Osteocyte (in vitro differentiated cells): Measurements from ENCODE around the gene TGFB1I1. TPM values are rescaled to one million over a fixed set of nuclear protein-coding genes. Genes with fewer than 3 reads are reported as not detected.

Source experiments
- DNase-seq: peaks from one replicate; pipeline ENCODE4 v3.0.0; 2021; ENCODE audit warnings: mixed read lengths; ENCODE audit not compliant: unreplicated experiment; ENCODE audit errors: extremely low spot score
- H3K27ac Mint-ChIP-seq: one replicate; pipeline ENCODE4 v1.8.0; 2021; ENCODE audit warnings: mild to moderate bottlenecking, mixed read lengths; ENCODE audit not compliant: unreplicated experiment
- H3K27me3 Mint-ChIP-seq: one replicate; pipeline ENCODE4 v1.8.0; 2021; ENCODE audit warnings: mixed read lengths; ENCODE audit not compliant: unreplicated experiment
- H3K36me3 Mint-ChIP-seq: one replicate; pipeline ENCODE4 v1.8.0; 2021; ENCODE audit warnings: mixed read lengths; ENCODE audit not compliant: unreplicated experiment
- H3K4me1 Mint-ChIP-seq: one replicate; pipeline ENCODE4 v1.8.0; 2021; ENCODE audit warnings: mixed read lengths; ENCODE audit not compliant: unreplicated experiment
- H3K4me3 Mint-ChIP-seq: one replicate; pipeline ENCODE4 v1.8.0; 2021; ENCODE audit warnings: mild to moderate bottlenecking, moderate library complexity, mixed read lengths; ENCODE audit not compliant: unreplicated experiment
- H3K9me3 Mint-ChIP-seq: one replicate; pipeline ENCODE4 v1.8.0; 2021; ENCODE audit warnings: mixed read lengths; ENCODE audit not compliant: unreplicated experiment
- total RNA-seq: library from RNA; stranded (reverse); gene quantifications from 2 replicates; pipeline ENCODE4 v1.2.1, GENCODE V29; 2021
- TF ChIP-seq, protein P1 (sequence below): fragments of 200-600 bp; sonication (generic); IDR thresholded peaks from 2 replicates; pipeline ENCODE4 v1.5.0; 2021; ENCODE audit warnings: antibody characterized with exemption, mild to moderate bottlenecking, moderate library complexity

Gene TGFB1I1
- total RNA-seq, 1 donor from 2014 or later: 120 TPM

DNA sequence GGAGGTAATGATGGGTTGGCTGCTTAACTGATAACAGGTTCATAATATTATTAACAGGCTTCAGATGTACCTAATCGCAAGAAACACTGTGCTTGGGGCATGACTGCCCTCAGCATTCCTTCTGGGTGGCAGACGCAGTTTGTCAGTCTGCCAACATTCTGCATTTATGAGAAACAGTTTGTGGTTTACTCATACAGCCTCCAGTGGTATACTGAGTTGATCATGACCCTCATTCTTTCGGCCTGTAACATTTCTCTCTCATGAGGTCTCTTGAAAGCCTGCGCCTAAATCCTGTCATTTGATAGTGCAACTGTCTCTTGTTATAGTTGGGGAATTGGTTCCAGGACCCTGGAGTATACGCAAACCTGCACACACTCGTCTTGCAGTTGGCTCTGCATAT, 41.2 kb downstream of the TGFB1I1 start:
- DNase-seq: no peak

DNA sequence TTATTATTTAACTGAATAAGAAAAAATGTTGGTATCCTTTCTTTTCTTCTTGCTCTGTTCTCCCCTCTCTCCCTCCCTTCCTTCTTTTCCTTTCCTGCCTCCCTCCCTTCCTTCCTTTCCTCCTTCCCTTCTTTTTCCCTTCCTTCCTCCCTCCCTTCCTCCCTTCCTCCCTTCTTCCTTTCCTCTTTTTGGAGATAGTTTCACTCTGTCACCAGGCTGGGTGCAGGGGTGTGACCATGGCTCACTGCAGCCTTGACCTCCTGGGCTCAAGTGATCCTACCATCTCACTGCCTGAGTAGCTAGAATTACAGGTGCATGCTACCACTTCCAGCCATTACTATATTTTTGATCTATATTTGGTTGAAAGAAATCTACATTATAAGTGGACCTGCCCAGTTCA, 41.9 kb downstream of the TGFB1I1 start:
- Mint-ChIP-seq H3K27ac (no peak overlapping the region), H3K4me1 (peaks cover 5% of the 10 kb centered on the region), H3K4me3 (no peak overlapping the region), H3K9me3 (peaks cover 4% of the 10 kb centered on the region), H3K36me3 (no peaks in the 10 kb centered on the region), H3K27me3 (peaks cover 14% of the 10 kb centered on the region)
- DNase-seq: no peak
- TF ChIP-seq, protein P1, sequence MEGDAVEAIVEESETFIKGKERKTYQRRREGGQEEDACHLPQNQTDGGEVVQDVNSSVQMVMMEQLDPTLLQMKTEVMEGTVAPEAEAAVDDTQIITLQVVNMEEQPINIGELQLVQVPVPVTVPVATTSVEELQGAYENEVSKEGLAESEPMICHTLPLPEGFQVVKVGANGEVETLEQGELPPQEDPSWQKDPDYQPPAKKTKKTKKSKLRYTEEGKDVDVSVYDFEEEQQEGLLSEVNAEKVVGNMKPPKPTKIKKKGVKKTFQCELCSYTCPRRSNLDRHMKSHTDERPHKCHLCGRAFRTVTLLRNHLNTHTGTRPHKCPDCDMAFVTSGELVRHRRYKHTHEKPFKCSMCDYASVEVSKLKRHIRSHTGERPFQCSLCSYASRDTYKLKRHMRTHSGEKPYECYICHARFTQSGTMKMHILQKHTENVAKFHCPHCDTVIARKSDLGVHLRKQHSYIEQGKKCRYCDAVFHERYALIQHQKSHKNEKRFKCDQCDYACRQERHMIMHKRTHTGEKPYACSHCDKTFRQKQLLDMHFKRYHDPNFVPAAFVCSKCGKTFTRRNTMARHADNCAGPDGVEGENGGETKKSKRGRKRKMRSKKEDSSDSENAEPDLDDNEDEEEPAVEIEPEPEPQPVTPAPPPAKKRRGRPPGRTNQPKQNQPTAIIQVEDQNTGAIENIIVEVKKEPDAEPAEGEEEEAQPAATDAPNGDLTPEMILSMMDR: no peak

More for the DNA sequence above, 41.2 kb downstream of the TGFB1I1 start:
- Mint-ChIP-seq H3K27me3 (peaks cover 14% of the 10 kb centered on the region), H3K27ac (no peak overlapping the region), H3K4me3 (no peak overlapping the region), H3K4me1 (peaks cover 11% of the 10 kb centered on the region), H3K36me3 (no peaks in the 10 kb centered on the region), H3K9me3 (peaks cover 4% of the 10 kb centered on the region)
- TF ChIP-seq, protein P1: no peak

DNA sequence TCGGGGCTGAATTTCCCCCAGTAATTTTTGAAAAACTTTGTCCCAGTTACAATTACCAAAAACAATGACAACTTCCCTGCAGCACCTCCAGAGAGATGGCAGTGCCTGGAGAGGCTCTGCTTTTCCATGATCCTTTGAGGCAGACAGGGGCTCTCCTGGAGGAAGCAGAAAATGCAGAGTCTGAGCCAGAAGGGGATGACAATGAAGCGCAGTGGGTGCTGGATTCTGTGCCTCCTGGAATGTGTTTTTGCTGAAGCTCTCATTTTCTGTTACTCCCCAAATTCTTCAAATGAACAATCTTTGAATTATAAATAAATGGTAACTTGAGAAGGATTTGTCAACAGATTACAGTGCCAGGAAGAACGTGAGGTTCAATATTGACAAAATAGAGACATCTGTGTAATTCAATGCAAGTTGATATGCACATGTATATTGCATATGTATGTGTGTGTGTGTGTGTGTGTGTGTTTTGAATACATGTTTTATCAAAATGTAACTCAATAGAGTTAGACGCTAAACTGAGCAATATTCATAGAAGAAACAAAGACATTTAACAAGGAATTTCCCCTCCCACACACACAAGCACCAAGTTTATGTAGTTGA, 45.9 kb downstream of the TGFB1I1 start:
- TF ChIP-seq, protein P1: no peak
- no peaks in the 10 kb centered on the region for H3K4me1 Mint-ChIP-seq
- no peaks in the 10 kb centered on the region for H3K36me3 Mint-ChIP-seq
- DNase-seq: no peak
- no peak overlapping the region for H3K27ac Mint-ChIP-seq
- H3K9me3 Mint-ChIP-seq: peaks cover 4% of the 10 kb centered on the region
- peaks cover 18% of the 10 kb centered on the region for H3K27me3 Mint-ChIP-seq
- no peak overlapping the region for H3K4me3 Mint-ChIP-seq

DNA sequence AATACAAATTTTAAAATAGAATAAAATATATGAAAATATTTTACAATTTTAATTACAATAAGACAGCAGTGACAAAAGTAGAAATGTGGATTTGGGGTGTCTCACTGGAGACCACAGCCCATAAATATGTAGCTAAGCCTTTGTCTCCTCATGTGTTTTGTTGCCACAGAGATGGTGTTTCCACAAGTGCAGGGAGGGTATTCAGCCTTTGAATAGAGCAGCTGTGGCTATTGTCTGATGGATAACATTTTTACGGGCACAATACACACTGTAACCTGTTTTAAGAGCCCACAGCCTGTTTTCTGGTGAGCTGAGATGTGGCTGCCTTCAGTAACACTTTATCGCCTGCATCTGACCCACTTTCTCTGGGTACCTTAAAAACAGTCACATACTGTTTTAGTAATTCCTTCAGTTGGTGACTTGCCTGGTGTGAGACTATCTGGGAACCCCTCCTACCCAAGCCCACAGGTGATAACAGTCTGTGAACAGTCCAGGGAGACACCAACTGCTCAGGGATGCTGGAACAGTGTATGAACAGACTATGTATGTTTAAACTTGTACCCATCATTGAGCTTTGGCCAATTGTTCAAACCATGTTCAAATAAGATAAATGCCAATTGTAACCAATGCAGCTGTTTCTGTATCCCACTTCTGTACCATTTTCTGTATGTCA, 47.9 kb downstream of the TGFB1I1 start:
- TF ChIP-seq, protein P1: no peak
- Mint-ChIP-seq H3K27ac (no peak overlapping the region), H3K4me3 (no peak overlapping the region), H3K27me3 (peaks cover 20% of the 10 kb centered on the region), H3K4me1 (no peaks in the 10 kb centered on the region), H3K9me3 (peaks cover 4% of the 10 kb centered on the region), H3K36me3 (no peaks in the 10 kb centered on the region)
- no peak for DNase-seq

DNA sequence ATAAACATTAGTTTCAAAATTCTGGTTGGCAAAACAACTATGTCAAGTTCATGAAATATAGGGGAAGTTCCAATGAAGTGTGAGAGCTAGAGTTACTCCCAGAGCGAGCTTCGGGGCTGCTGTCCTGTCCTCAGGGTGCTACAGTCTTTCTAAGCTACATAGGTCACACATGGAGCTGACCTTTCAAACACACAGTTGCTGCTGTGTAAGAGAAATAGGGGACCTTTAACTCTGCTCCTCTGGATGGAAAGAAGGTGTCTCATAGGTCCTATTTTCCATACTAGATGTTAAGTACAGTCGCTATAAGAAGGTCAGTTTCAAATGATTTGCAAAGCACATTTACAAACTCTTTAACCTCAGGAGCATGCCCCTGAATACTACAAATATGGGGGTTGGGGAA, 49.4 kb downstream of the TGFB1I1 start:
- peaks cover 4% of the 10 kb centered on the region for H3K9me3 Mint-ChIP-seq
- peaks cover 23% of the 10 kb centered on the region for H3K27me3 Mint-ChIP-seq
- no peaks in the 10 kb centered on the region for H3K4me1 Mint-ChIP-seq
- H3K4me3 Mint-ChIP-seq: no peak overlapping the region
- TF ChIP-seq, protein P1: no peak
- no peaks in the 10 kb centered on the region for H3K36me3 Mint-ChIP-seq
- H3K27ac Mint-ChIP-seq: no peak overlapping the region
- DNase-seq: no peak
